HG02759 (cell line): Measurements from ENCODE around the gene TMEM59.
"Not testable (repeated sequence)": the region's sequence is repeated elsewhere in the genome, so short reads cannot be mapped to it uniquely, and the experiment has no call there.

Experiments used
- ATAC-seq: cut with Tn5 transposase; IDR thresholded peaks from one replicate; pipeline ENCODE4 v1.9.1; 2021; ENCODE audit warnings: mild to moderate bottlenecking, moderate library complexity; ENCODE audit not compliant: unreplicated experiment

Gene TMEM59

DNA sequence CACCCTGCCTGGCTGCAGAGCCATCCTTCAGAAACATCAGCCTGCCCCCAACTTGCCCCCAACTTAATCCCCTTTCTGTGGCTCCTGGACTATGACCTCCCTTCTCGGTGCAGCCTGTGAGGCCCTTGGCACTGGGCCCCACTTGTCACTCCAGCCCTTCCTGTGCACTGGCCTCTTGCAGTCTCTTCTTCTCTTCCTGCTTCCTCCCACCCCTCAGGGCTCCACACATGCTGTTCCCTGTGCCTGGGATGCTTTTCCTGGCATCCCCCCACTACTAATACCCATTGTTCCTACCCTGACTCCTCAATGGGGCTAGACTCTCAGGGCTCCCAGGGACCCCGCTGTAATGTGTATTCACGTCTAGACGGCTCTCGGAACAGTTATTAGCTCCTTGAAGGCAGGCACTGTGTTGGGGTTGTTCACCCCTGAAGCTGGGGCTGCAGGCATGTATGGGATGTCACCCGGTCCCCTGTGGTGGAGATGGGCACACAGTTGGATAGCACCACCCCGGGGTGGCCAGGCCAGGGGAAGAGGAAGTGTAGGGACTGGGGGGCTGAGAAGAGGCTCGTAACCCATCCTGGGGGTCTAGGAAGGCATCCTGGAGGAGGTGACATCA is 39.5 kb downstream of the TMEM59 start:
- ATAC-seq, result no peak

DNA sequence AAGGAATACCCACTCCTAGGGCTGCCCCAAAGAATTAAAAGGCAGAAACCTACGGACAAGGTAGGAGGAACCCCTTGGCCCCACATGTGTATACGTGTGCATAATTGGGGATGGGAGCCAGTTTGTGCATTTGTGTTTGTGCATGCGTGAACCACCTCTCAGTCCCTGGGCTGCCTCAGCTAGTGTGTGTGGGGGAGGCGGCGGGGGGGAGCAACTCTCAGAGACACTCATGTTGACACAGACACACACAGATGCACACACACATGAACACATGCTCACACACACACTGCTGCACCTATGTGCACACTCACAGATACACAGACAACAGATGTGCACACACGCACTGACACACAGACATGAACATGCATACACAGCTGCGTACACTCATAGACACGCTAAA is 40.1 kb downstream of the TMEM59 start:
- no peak for ATAC-seq

DNA sequence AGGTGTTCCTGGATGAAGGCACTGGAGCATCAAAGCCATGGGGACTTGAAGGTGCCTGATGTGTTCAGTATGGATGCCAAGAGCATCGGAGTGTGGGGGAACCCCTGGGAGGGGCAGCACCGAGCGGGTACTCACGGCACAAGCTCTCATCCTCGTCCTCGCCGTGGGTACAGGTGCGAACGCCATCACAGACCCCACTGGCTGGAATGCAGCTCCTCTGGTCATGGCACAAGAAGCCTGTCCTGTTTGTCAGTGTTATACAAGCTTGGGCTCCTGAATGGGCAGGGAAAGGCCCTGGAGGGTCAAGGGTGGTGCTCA is 41.0 kb downstream of the TMEM59 start:
- ATAC-seq, result no peak

DNA sequence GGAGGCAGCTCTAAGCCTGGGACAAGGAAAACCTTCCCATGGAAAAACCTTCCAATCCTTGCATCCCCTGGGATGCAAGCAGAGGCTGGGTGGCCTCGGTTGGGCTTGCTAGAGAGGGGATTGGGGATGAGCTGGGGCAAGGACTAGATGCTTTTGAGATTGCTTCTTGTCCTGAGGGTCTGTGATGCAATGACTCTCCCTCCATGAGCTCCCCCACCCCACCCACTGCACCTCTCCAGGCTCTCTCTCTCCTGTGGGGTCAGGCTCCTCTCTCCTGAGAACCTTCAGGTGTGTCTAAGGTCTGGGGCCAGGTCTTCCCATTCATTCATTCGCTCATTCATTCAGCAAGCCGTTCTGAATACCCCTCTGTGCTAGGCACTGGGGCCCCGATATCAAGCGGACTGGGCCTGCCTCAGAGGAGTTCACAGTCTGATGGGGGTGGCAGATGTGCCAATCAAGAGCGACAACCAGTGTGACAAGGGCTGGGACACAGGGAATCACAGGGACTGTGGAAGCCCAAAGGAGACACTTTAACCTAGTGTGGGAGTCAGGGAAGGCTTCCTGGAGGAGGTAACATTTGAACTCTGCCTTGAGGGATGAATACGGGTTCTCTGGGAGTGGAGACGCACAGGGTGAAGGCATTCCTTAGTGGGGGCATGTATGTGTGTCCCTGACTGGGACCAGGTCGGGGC is 41.5 kb downstream of the TMEM59 start:
- ATAC-seq, result no peak

DNA sequence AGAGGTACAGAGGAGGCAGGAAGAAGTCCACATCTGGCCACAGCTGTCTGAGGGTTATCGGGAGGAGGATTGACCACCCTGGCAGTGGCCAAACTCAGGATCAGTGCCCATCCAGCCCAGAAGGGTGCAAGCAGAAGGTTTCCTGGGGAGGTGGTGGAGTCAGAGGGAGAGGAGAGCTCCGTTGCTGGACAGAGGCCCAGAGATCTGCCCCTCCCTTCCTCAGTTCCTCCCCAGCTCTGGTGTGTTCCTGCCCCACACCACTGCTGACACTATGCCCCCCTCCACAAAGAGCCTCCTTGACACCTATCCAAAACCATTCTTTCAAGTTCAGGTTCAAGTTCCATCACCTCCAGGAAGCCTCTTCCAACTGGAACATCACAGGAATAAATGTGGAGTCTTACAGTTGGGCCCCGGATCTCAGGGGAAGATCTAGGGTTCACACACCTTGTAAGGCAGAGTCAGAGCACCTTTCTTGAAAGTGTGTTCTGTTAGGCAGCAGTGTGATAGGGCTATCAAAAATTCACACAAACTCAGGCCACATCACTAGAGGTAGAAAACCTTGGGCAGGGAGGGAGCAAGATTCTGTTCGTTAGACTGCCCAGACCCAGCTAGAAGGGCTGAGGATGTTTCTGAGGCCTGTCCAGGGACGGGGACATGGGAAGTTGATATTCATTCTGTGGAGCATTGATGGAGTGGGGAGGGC is 42.4 kb downstream of the TMEM59 start:
- ATAC-seq, result no peak

DNA sequence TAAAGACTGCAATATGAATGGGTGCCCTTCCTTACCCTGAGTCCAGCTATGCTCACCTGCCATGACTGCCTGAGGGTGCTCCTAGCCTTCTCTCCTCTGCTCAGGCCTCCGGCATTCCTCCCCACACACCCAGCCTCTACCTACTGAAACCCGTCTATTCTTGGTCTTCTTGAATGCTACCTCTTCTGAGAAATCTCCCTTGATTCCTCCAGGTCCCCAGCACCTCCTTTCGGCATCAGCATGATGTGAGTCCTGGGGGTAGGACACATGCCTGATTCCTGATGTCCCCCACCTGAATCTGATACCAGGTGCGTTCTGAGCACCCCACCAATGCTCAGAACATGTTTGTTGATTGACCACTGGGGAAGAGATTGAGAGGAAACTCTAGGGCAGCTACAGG is 43.6 kb downstream of the TMEM59 start:
- ATAC-seq, result no peak

DNA sequence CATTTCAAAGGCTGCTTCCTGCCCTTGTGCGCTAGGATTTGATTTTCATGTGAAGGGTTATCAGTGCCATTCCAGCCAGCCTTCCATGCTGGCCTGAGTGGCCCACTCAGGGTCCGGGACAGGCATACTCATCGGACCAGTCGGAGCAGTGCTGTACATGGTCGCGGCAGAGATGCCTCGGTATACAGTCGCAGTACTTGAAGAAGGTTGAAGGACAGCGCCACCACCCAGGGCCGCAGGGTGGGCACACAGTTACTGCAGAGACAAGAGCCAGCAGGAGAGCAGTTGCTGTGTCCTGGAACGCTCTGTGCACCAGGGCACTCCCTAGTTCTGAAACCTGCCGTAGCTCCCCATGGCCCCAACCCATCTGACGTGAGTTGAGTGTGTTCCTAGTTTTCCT is 44.1 kb downstream of the TMEM59 start:
- ATAC-seq, result no peak

DNA sequence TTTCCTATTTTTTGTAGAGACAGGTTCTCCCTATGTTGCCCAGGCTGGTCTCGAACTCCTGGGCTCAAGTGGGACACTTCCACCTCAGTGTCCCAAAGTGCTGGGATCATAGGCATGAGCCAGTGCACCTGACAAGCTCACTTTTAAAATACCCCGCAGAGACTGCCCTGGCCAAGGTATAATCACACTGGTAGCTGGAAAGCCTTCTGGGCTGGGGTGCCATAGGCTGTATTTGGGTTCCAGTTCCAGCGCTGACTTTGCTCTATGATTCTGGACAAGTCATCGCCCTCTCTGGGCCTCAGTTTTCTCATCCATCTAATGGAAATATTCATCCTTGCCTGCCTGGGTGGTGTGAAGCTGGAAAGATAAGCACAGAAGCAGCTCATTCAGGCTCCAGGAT is 45.4 kb downstream of the TMEM59 start:
- ATAC-seq, result no peak

DNA sequence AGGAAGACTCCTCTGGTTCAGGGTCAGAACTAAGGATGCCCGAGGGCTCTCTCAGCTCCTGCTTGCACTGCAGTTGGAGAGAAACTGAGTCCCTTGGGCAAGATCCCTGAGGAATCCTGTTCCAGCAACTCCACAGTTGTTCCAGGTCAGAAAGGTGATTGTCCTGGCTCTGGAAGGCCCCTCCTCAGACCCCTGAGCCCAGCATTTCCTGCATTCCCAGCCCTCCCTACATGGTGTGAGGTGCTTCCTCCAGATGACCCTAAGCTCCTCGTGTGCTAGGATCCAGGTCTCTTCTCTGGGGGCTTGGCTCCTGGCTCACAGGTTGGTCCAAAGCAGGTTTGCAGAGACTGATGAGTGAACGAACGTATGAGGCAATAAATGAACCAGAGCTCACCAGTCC is 46.5 kb downstream of the TMEM59 start:
- ATAC-seq, result no peak

DNA sequence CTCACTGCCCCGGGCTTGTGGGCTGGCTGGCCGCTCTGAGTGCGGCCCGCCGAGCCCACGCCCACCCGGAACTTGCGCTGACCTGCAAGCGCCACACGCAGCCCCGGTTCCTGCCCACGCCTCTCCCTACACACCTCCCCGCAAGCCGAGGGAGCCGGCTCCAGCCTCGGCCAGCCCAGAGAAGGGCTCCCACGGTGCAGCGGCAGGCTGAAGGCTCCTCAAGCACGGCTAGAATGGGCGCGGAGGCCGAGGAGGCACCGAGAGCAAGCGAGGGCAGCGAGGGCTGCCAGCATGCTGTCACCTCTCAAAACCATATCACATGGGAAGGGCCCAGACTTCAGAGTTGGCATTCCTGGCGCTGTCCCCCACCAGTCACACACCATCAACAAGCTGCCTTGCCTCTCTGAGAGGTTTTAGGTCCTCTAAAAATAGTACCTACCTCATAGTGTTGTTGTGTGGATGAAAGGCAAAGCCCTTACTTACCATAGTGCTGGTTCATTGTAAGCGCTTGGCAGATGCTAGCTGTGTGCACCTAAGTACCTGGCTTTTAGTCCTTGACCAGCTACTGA is 48.4 kb downstream of the TMEM59 start:
- ATAC-seq, result no peak

DNA sequence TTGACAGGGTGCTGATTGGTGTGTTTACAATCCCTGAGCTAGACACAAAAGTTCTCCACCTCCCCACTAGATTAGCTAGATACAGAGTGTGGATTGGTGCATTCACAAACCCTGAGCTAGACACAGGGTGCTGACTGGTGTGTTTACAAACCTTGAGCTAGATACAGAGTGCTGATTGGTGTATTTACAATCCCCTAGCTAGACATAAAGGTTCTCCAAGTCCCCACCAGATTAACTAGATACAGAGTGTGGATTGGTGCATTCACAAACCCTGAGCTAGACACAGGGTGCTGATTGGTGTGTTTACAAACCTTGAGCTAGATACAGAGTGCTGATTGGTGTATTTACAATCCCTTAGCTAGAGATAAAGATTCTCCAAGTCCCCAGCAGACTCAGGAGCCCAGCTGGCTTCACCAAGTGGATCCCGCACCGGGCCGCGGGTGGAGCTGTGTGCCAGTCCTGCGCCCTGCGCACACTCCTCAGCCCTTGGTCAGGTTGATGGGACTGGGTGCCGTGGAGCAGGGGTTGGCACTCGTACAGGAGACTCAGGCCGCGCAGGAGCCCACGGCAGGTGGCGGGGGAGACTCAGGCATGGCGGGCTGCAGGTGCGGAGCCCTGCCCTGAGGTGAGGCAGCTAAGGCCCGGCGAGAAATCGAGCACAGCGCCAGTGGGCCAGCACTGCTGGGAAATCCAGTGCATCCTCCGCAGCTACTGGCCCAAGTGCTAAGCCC is 49.1 kb downstream of the TMEM59 start:
- ATAC-seq, result not testable (repeated sequence)

DNA sequence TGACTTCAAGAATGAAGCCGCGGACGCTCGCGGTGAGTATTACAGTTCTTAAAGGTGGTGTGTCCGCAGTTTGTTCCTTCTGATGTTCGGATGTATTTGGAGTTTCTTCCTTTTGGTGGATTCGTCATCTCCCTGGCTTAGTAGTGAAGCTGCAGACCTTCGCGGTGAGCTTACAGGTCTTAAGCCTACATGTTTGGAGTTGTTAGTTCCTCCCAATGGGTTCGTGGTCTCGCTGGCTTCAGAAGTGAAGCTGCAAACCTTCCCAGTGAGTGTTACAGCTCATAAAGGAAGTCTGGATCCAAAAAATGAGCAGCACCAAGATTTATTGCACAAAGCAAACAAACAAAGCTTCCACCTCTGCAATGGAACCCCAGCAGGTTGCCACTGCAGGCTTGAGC is 49.8 kb downstream of the TMEM59 start:
- no peak for ATAC-seq

DNA sequence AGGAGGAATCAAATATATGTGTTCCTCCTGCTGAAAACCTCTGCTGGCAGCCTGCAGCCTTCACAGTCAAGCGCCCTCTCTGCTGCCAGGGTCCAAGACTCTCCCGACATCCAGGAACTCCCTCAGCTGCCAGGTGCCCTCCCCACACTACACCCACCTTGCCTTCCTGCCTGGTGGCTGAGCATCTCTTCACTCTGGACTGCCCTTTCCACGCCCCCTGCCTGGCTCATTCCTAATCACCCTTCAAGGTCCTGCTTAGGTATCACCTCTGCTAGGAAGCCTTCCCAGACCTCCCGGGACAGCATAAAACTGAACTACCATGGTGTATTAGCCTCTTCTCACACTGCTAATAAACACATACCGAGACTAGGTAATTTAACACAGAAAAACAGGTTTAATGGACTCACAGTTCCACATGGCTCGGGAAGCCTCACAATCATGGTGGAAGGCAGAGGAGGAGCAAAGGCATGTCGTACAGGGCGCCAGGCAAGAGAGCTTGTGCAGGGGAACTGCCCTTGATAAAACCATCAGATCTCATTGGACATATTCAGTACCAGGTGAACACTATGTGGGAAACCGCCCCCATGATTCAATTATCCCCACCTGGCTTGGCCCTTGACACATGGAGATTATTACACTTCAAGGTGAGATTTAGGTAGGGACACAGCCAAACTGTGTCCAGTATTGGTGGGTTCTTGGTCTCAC is 50.3 kb downstream of the TMEM59 start:
- ATAC-seq, result no peak

DNA sequence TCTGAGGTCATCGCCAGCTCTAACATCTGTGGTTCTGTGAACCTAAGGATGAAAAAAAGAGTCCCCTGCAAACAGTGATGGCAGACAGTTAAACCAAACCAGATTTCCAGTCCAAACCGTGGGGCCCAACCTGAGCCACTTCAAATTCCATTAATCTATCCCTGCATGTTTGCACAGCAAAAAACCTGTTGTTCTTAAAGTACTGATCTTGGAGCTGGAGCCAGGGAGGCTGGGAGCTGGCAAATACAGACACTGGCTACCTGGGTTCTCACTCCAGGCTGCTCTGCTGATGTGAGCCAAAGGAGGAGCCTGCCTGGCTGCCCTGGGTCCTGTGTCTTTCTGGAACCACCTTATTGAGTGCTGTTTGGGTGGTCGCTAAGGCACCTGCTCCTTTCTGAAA is 51.4 kb downstream of the TMEM59 start:
- no peak for ATAC-seq

DNA sequence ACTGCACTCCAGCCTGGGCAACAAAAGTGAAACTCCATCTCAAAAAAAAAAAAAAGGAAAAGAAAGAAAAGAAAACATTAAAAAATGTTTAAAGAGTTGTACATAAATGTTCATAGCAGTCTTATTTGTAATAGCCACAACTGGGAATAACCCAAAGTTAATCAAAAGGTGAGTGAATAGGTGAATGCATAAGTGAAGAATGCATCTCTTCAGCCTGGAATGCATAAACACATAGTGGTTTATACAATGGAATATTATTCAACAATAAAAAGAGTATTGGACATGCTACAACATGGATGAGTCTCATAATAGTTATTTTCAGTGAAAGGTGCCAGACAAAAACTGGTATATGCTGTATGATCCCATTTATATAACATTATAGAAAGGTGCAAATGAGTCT is 53.1 kb downstream of the TMEM59 start:
- ATAC-seq, result no peak

DNA sequence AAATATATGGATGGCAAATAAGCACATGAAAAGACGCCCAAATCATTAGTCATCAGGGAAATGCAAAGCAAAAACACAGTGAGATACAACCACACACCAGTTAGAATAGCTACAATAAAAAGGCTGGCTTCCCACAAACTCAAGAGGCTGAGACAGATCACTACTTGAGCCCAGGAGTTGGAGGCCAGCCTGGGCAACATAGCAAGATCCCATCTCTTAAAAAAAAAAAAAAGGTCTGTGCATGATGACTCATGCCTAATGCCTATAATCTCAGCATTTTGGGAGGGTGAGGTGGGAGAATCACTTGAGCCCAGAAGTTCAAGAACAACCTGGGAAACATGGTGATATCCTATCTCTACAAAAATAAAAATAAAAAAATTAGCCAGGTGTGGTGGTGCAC is 54.8 kb downstream of the TMEM59 start:
- ATAC-seq, result no peak

DNA sequence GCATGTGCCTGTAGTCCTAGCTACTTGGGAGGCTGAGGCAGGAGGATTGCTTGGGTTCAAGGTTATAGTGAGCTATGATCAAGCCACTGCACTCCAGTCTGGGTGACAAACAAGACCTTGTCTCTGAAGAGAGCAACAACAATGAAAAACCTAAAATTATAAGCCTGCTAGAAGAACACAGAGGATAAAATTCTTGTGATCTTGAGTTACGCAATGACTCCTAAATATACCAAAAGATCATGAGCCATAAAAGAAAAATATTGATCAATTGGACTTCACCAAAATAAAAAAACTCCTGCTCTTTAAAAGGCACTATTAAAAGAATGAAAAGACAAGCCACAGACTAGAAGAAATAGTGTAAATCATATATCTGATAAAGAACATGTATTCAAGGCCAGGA is 57.3 kb downstream of the TMEM59 start:
- no peak for ATAC-seq

DNA sequence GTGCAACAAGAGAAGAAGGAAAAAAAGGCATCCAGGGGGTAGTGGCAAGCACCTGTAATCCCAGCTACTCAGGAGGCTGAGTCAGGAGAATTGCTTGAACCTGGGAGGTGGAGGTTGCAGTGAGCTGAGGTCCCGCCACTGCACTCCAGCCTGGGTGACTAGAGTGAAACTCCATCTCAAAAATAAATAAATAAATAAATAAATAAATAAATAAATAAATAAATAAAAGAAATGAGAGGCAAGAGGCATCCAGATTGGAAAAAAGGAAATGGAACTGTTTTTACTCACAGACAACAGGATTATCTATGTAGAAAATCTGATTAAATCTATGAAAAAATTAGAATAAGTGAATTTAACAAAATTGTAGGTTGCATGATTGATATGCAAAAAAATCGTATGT is 58.5 kb downstream of the TMEM59 start:
- ATAC-seq, result not testable (repeated sequence)

DNA sequence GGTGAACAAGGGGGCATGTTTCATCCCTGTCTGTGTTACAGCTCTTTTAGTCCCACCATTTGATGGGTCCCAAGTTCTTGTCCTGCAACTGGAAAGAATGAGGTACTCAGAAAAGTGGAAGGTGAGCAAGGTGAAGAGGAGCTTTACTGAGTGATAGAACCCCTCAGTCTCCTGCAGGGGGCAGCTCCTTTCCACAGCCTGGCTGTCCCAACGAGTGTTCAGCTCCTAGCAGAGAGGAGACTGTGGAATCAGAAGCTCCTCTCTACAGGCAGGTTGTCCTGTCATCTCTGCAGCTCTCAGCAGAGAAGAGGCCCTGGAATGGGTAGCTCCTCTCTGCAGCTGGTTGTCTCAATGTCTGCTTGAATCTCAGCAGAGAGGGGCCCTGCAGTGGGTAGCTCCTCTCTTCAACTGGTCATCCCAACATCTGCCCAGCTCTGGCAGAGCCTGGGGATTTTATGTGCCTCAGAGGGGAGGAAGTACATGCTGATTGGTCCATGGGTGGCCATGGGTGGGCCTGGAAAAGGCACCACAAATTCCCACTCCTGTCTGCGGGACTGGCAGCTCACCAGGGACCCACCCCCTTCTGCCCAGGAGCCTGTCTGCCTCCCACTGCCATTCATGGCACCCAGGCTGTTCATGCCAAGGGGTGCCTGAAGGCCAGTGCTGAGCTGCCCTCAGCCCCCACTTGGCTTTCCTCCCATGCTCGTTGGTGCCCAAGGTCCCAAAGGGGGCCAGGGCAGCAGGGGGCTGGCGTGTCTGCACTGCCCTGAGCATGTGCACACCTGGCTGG is 60.7 kb downstream of the TMEM59 start:
- no peak for ATAC-seq

DNA sequence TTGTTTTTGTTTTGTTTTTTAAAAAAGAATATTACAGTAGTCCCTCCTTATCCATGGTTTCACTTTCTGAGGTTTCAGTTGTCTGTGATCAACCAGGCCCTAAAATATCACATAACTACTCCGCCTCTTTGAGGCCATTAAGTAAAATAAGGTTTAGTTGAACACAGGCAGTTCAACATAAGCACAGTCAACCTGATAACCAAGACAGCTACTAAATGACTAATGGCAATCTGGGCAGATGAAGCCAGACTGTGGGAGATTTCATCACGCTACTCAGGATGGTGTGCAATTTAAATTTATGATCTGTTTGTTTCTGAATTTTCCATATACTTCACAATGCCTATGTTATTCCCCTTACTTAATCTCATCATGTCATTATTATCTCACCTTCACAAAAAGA is 65.1 kb downstream of the TMEM59 start:
- ATAC-seq, result no peak
